ENCODE results near the gene TCF23.

- TF ChIP-seq CEBPB (IDR thresholded peaks at IDR 0.05): no peak
- TF ChIP-seq CREB1 (IDR thresholded peaks at IDR 0.05; ENCODE audit: low read depth): no peak
- TF ChIP-seq FOXM1 (IDR thresholded peaks at IDR 0.05; ENCODE audit: borderline replicate concordance, low read depth): no peak
- no peak for TF ChIP-seq RAD21 (IDR thresholded peaks at IDR 0.05; ENCODE audit: low read depth)
- no peak for TF ChIP-seq TAF1 (IDR thresholded peaks at IDR 0.05; ENCODE audit: low read depth)
- TF ChIP-seq ZBTB7A (IDR thresholded peaks at IDR 0.05; ENCODE audit: low read depth): no peak
- no peak for TF ChIP-seq YY1 (IDR thresholded peaks at IDR 0.05; ENCODE audit: low read depth)
- no peak for TF ChIP-seq REST (IDR thresholded peaks at IDR 0.05; ENCODE audit: low read depth)
- TF ChIP-seq EP300 (IDR thresholded peaks at IDR 0.05; ENCODE audit: borderline replicate concordance): no peak
- TF ChIP-seq USF1 (IDR thresholded peaks at IDR 0.05): no peak
- no peak for TF ChIP-seq EGR1 (IDR thresholded peaks at IDR 0.05)
- TF ChIP-seq MAX (IDR thresholded peaks at IDR 0.05): no peak
Observed at GRCh38 chr2:27171351-27171848, 22.6 kb downstream of the TCF23 start.

All from Ishikawa (cell line).